Kidney (tissue), 14 donors: ENCODE data around the gene FAR1. TPM values are rescaled to one million over a fixed set of nuclear protein-coding genes. Genes with fewer than 3 reads are reported as not detected.
"Not testable (repeated sequence)": the region's sequence is repeated elsewhere in the genome, so short reads cannot be mapped to it uniquely, and the experiment has no call there.

Experiments used
- DNase-seq, 5 donors: peaks; one replicate each; pipeline ENCODE4 v3.0.0-alpha.2; 2013 to 2020
- FAIRE-seq: peaks from 2 replicates; lab custom pipeline; 2012; peaks lifted over from hg19 to GRCh38; lab: Jason Lieb, UNC
- H3K27ac ChIP-seq, 2 donors: one replicate each; pipeline ENCODE4 v1.7.0; 2013; ENCODE audit warnings: low read depth in 2 of 2, low read length in 2 of 2, inconsistent platforms in 1 of 2
- H3K27me3 ChIP-seq: one replicate; pipeline ENCODE4 v1.7.1; 2013; ENCODE audit warnings: low read length, inconsistent platforms; ENCODE audit not compliant: control insufficient read depth, insufficient read depth
- H3K36me3 ChIP-seq, 3 donors: one replicate each; pipeline versions ENCODE4 v1.7.0 to v1.7.1; 2013; ENCODE audit warnings: low read length in 3 of 3, control low read depth in 1 of 3, inconsistent platforms in 1 of 3; ENCODE audit not compliant: insufficient read depth in 3 of 3, control insufficient read depth in 2 of 3
- H3K4me1 ChIP-seq, 3 donors: one replicate each; pipeline versions ENCODE4 v1.7.0 to v1.7.1; 2013; ENCODE audit warnings: low read length in 3 of 3, inconsistent platforms in 1 of 3, low read depth in 1 of 3; ENCODE audit not compliant: control insufficient read depth in 2 of 3, insufficient read depth in 2 of 3
- H3K4me3 ChIP-seq, 3 donors: one replicate each; pipeline versions ENCODE4 v1.7.0 to v1.8.1; 2013; ENCODE audit warnings: low read length in 3 of 3, control low read depth in 1 of 3, inconsistent platforms in 1 of 3
- H3K9ac ChIP-seq, 3 donors: one replicate each; pipeline versions ENCODE4 v1.7.0 to v1.7.1; 2013; ENCODE audit warnings: low read length in 3 of 3, control low read depth in 1 of 3, inconsistent platforms in 1 of 3
- H3K9me3 ChIP-seq, 3 donors: one replicate each; pipeline versions ENCODE4 v1.7.0 to v1.7.1; 2013; ENCODE audit warnings: low read length in 3 of 3, control low read depth in 1 of 3, inconsistent platforms in 1 of 3; ENCODE audit not compliant: control insufficient read depth in 2 of 3, insufficient read depth in 1 of 3
- intact Hi-C: fragments of 100-400 bp; cut with DNase I; formaldehyde crosslinking; loops from one replicate; pipeline ENCODE4 v1.11.1; 2022
- polyA plus RNA-seq: library from polyadenylated mRNA; stranded (reverse); fragments of 350-450 nt; fragmentation: Illumina TruSeq; extraction: RNeasy Lipid Tissue Mini Kit (QIAGEN cat#74804); gene quantifications from one replicate; pipeline ENCODE4 v1.2.3, GENCODE V29; 2014; ENCODE audit warnings: low read depth, low replicate concordance; ENCODE audit not compliant: insufficient read depth
- total RNA-seq: library from RNA; stranded (reverse); fragmentation: NEBNext Ultra II Directional; extraction: Animal tissue kit (Norgen Biotek cat#: 25700); gene quantifications from one replicate; pipeline ENCODE4 v1.2.1, GENCODE V29; 2021
- TF ChIP-seq, protein P1 (sequence below): IDR thresholded peaks from 3 replicates; pipeline ENCODE4 v1.5.1; 2012; ENCODE audit warnings: mild to moderate bottlenecking, moderate library complexity, borderline replicate concordance; ENCODE audit not compliant: insufficient read depth; ENCODE audit errors: extremely low read depth
- donor health status: control.
- donor health status: control.
- donor health status: control.
- donor health status: control.
- donor health status: control.
- donor health status: DM: yes; HTN: yes; CAD: no.
- donor health status: Normal renal cell carcinoma (clear cell type).

Gene FAR1
- total and polyA plus RNA-seq, 2 donors from 2014 or later, result 12.6 to 53.7 TPM

- no peak for FAIRE-seq
- Histone ChIP-seq H3K36me3 (peaks cover 2 to 10% (median 5%) of the 10 kb centered on the region in 3 donors), H3K27me3 (no peaks in the 10 kb centered on the region), H3K9ac (no peak overlapping the region), H3K9me3 (no peaks in the 10 kb centered on the region), H3K4me1 (no peaks in the 10 kb centered on the region), H3K27ac (no peak overlapping the region), H3K4me3 (no peak overlapping the region)
- no peak for DNase-seq
- intact Hi-C loops, result no loop called here
- TF ChIP-seq, protein P1, sequence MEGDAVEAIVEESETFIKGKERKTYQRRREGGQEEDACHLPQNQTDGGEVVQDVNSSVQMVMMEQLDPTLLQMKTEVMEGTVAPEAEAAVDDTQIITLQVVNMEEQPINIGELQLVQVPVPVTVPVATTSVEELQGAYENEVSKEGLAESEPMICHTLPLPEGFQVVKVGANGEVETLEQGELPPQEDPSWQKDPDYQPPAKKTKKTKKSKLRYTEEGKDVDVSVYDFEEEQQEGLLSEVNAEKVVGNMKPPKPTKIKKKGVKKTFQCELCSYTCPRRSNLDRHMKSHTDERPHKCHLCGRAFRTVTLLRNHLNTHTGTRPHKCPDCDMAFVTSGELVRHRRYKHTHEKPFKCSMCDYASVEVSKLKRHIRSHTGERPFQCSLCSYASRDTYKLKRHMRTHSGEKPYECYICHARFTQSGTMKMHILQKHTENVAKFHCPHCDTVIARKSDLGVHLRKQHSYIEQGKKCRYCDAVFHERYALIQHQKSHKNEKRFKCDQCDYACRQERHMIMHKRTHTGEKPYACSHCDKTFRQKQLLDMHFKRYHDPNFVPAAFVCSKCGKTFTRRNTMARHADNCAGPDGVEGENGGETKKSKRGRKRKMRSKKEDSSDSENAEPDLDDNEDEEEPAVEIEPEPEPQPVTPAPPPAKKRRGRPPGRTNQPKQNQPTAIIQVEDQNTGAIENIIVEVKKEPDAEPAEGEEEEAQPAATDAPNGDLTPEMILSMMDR, result no peak
Observed at GRCh38 chr11:13726456-13726855, 58.0 kb downstream of the FAR1 start.

DNA sequence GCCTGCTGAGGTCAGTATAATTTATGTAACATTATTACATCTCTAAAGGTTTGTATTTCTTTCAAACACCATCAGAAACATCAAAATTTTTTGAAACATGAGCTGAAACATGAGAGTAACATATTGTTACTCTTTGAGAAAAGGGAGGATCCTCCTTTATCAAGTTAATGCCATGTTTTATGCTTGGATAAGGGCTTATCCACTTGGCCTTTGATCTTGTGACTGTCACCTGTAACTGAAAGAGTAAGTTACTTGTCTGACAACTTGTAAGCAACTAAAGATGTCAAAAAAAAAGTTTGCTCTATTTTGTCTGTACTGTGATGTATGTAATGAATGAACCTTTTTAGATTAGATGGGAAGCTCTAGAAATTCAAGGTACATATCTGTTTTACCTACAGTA lies 59.6 kb downstream of the FAR1 start:
- peaks cover 0 to 10% (median 5%) of the 10 kb centered on the region in 3 donors for H3K36me3 ChIP-seq
- H3K9ac ChIP-seq, result no peak overlapping the region
- H3K4me3 ChIP-seq, result no peak overlapping the region
- TF ChIP-seq, protein P1, result no peak
- no peaks in the 10 kb centered on the region for H3K4me1 ChIP-seq
- DNase-seq (no peak), FAIRE-seq (no peak)
- H3K27ac ChIP-seq, result no peak overlapping the region
- no peaks in the 10 kb centered on the region for H3K27me3 ChIP-seq
- intact Hi-C loops, result no loop called here
- H3K9me3 ChIP-seq, result no peaks in the 10 kb centered on the region

GRCh38 chr11:13734530-13734929 lies 66.1 kb downstream of the FAR1 start:
- TF ChIP-seq, protein P1, result no peak
- no peaks in the 10 kb centered on the region for H3K4me1 ChIP-seq
- H3K27ac ChIP-seq, result no peak overlapping the region
- H3K27me3 ChIP-seq, result no peaks in the 10 kb centered on the region
- no peak overlapping the region for H3K9ac ChIP-seq
- FAIRE-seq, result no peak
- no peaks in the 10 kb centered on the region for H3K9me3 ChIP-seq
- DNase-seq, result no peak
- intact Hi-C loops, result no loop called here
- H3K4me3 ChIP-seq, result no peak overlapping the region
- H3K36me3 ChIP-seq, result no peaks in the 10 kb centered on the region

GRCh38 chr11:13745165-13745564 lies 76.7 kb downstream of the FAR1 start:
- Histone ChIP-seq H3K36me3 (no peaks in the 10 kb centered on the region), H3K9me3 (no peaks in the 10 kb centered on the region), H3K4me1 (no peaks in the 10 kb centered on the region), H3K27ac (no peak overlapping the region), H3K9ac (no peak overlapping the region), H3K4me3 (no peak overlapping the region), H3K27me3 (no peaks in the 10 kb centered on the region)
- FAIRE-seq (no peak), DNase-seq (no peak)
- TF ChIP-seq, protein P1, result no peak
- intact Hi-C loops, result no loop called here

DNA sequence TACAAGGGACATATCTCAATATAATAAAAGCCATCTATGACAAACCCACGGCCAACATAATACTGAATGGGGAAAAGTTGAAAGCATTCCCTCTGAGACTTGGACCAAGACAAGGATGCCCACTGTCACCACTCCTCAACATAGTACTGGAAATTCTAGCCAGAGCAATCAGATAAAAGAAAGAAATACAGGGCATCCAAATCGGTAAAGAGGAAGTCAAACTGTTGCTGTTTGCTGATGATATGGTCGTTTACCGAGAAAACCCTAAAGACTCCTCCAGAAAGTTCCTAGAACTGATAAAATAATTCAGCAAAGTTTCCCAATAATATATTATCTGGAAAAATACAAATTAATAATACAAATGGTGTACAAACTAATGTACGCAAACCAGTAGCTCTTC lies 84.8 kb downstream of the FAR1 start:
- H3K9ac ChIP-seq, H3K4me1 ChIP-seq, H3K9me3 ChIP-seq, DNase-seq, H3K27me3 ChIP-seq, H3K4me3 ChIP-seq, FAIRE-seq, H3K27ac ChIP-seq, H3K36me3 ChIP-seq, intact Hi-C loops: not testable (repeated sequence)
